Neural progenitor cell (in vitro differentiated cells): ENCODE data around the gene AK1.

Source experiments
- CTCF ChIP-seq: fragments of 200-600 bp; sonication (generic); IDR thresholded peaks from 2 replicates; pipeline ENCODE4 v1.5.1; 2017; ENCODE audit warnings: antibody characterized with exemption, mild to moderate bottlenecking
- EZH2 ChIP-seq: fragments of 200-600 bp; sonication (generic); IDR thresholded peaks from 2 replicates; pipeline ENCODE4 v1.6.1; 2017; ENCODE audit warnings: antibody characterized with exemption, mild to moderate bottlenecking, moderate library complexity

GRCh38 chr9:127841087-127841835 is 36.2 kb downstream of the AK1 start:
- no peak for TF ChIP-seq CTCF
- no peak for TF ChIP-seq EZH2
